Natural killer cell (primary cell): ENCODE data around the gene FAM131C. TPM values are rescaled to one million over a fixed set of nuclear protein-coding genes. Genes with fewer than 3 reads are reported as not detected.
A peak's percentile ranks its signal among the peaks of the same experiment; 100 is the strongest.

Source experiments
- ATAC-seq, 3 donors: fragments of 150-1000 bp in 2 of 3; fragments of 200-7000 bp in 1 of 3; cut with Tn5 transposase; 1 replicate in 1 of 3; 2 replicates in 2 of 3; pipeline ENCODE4 v1.10.0; 2021; ENCODE audit warnings: mild to moderate bottlenecking in 2 of 3, moderate library complexity in 2 of 3
- DNase-seq, 2 donors: peaks; one replicate each; pipeline versions ENCODE4 v3.0.0 to v3.0.0-alpha.2; 2013 to 2021; ENCODE audit warnings: mixed read lengths in 1 of 2
- H3K27ac ChIP-seq: one replicate; pipeline ENCODE4 v1.5.1; 2013; ENCODE audit warnings: mild to moderate bottlenecking, low read length
- H3K27me3 ChIP-seq: one replicate; pipeline ENCODE4 v1.6.1; 2013; ENCODE audit warnings: low read length; ENCODE audit not compliant: control insufficient read depth, insufficient read depth
- H3K36me3 ChIP-seq: one replicate; pipeline ENCODE4 v1.6.1; 2013; ENCODE audit warnings: low read length; ENCODE audit not compliant: control insufficient read depth, insufficient read depth
- H3K4me1 ChIP-seq: one replicate; pipeline ENCODE4 v1.6.1; 2013; ENCODE audit warnings: low read length; ENCODE audit not compliant: control insufficient read depth, insufficient read depth
- H3K4me3 ChIP-seq: one replicate; pipeline ENCODE4 v1.5.1; 2013; ENCODE audit warnings: low read length
- H3K9me3 ChIP-seq: one replicate; pipeline ENCODE4 v1.6.1; 2013; ENCODE audit warnings: low read length; ENCODE audit not compliant: control insufficient read depth, insufficient read depth
- H3K27ac Mint-ChIP-seq, 2 donors: one replicate each; pipeline ENCODE4 v1.8.0; 2022; ENCODE audit warnings: mild to moderate bottlenecking in 2 of 2, mixed read lengths in 2 of 2, moderate library complexity in 1 of 2
- H3K27me3 Mint-ChIP-seq, 2 donors: one replicate each; pipeline ENCODE4 v1.8.0; 2022; ENCODE audit warnings: low read depth in 2 of 2, mixed read lengths in 2 of 2
- H3K36me3 Mint-ChIP-seq: one replicate; pipeline ENCODE4 v1.8.0; 2022; ENCODE audit warnings: mixed read lengths
- H3K4me1 Mint-ChIP-seq, 2 donors: one replicate each; pipeline ENCODE4 v1.8.0; 2022; ENCODE audit warnings: mixed read lengths in 2 of 2
- H3K4me3 Mint-ChIP-seq: one replicate; pipeline ENCODE4 v1.8.0; 2022; ENCODE audit warnings: mild to moderate bottlenecking, moderate library complexity, mixed read lengths
- H3K9me3 Mint-ChIP-seq, 2 donors: one replicate each; pipeline ENCODE4 v1.8.0; 2022; ENCODE audit warnings: mixed read lengths in 2 of 2
- WGBS: methylation state at CpG from one replicate; pipeline ENCODE4 v1.1.7; 2013; ENCODE audit warnings: missing lambda C conversion rate; ENCODE audit not compliant: insufficient coverage; 5-methylcytosine and 5-hydroxymethylcytosine counted together
- intact Hi-C: fragments of 100-400 bp; cut with micrococcal nuclease; formaldehyde crosslinking; loops from one replicate; pipeline ENCODE4 v1.14.2; 2022
- total RNA-seq, 4 donors: library from RNA; stranded (reverse); fragments of 120-200 nt in 1 of 4; gene quantifications; one replicate each; pipeline versions ENCODE4 v1.2.3 to v1.2.4, GENCODE V29; 2013 to 2022
- TF ChIP-seq, protein P1 (sequence below): fragments of 200-600 bp; IDR thresholded peaks from one replicate; pipeline ENCODE4 v1.8.0; 2022; ENCODE audit warnings: antibody characterized with exemption

The FAM131C gene
- total RNA-seq, 3 donors from 2014 or later (not counting 1 experiment from before 2014, with no cell fraction given) = not detected

DNA sequence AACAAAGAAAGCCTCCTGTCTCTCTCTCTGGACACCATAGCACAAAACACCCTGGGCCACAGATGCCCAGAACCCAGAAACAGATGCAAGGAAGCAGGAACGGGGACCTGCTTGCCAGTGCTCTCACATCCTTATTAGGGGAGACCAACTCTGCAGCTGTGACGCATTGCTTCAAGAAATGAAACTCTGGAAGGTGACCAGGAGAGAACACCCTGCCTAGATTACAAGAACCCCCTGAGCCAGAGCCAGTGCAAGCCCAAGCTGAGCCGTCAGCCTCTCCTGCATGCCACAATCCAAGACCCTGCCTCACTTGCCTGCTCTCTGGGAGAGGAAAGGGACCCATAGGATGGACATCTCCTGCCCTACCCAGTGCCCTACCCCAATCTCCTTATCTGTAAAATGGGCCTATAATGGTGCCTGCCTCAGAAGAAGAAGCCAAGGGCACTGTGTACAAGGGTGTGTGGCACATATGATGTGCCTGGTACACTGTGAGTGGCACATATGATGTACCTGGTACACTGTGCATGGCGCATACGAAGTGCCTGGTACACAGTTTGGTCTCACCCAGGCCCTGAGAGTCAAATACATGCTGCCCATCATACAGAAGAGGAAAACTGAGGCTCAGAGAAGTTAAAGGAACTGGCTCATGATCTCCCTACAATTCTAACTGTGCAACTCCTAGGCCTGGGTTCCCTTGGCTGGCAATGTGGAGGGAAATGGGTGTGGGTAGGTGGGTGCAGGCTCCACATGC, 16.8 kb upstream of the FAM131C start:
- no peaks in the 10 kb centered on the region for H3K9me3 ChIP-seq
- TF ChIP-seq, protein P1, sequence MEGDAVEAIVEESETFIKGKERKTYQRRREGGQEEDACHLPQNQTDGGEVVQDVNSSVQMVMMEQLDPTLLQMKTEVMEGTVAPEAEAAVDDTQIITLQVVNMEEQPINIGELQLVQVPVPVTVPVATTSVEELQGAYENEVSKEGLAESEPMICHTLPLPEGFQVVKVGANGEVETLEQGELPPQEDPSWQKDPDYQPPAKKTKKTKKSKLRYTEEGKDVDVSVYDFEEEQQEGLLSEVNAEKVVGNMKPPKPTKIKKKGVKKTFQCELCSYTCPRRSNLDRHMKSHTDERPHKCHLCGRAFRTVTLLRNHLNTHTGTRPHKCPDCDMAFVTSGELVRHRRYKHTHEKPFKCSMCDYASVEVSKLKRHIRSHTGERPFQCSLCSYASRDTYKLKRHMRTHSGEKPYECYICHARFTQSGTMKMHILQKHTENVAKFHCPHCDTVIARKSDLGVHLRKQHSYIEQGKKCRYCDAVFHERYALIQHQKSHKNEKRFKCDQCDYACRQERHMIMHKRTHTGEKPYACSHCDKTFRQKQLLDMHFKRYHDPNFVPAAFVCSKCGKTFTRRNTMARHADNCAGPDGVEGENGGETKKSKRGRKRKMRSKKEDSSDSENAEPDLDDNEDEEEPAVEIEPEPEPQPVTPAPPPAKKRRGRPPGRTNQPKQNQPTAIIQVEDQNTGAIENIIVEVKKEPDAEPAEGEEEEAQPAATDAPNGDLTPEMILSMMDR = no peak
- intact Hi-C loops = no loop called here
- ATAC-seq = no peak
- peaks cover 2% of the 10 kb centered on the region for H3K27me3 ChIP-seq
- no peak for DNase-seq
- H3K9me3 Mint-ChIP-seq = no peaks in the 10 kb centered on the region
- 81% methylated on average over 5 of the region's 5 CpGs for WGBS
- H3K4me3 ChIP-seq = no peak overlapping the region
- no peaks in the 10 kb centered on the region for H3K36me3 ChIP-seq
- no peak overlapping the region for H3K27ac Mint-ChIP-seq
- H3K27me3 Mint-ChIP-seq = peaks cover 3 to 18% of the 10 kb centered on the region in 2 donors
- H3K27ac ChIP-seq = no peak overlapping the region
- no peaks in the 10 kb centered on the region for H3K4me1 ChIP-seq
- no peaks in the 10 kb centered on the region for H3K36me3 Mint-ChIP-seq
- no peak overlapping the region for H3K4me3 Mint-ChIP-seq
- H3K4me1 Mint-ChIP-seq = peaks cover 0 to 18% of the 10 kb centered on the region in 2 donors

DNA sequence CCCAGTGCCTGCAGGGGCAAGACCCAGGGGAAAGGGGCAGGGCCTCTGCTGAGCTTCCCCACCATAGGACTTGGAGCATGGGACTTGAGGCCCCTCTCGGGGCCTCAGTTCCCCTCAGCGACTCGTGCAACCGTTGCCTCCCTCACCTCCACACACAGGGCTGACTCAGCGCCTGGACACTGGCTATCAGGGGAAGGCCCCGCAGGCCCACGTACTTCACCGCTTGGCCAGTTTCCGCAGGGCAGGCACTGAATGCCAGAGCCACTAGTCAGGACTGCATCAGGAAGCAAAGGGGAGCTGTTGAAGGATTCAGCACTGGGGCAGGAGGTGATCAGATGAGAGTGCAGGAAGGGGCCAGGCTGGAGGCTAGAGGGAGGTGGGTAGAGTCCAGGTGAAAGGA, 15.5 kb upstream of the FAM131C start:
- H3K27me3 ChIP-seq = peaks cover 2% of the 10 kb centered on the region
- no peaks in the 10 kb centered on the region for H3K9me3 Mint-ChIP-seq
- H3K4me3 ChIP-seq = no peak overlapping the region
- H3K27ac ChIP-seq = no peak overlapping the region
- peaks cover 0 to 16% of the 10 kb centered on the region in 2 donors for H3K27me3 Mint-ChIP-seq
- DNase-seq = no peak
- no peaks in the 10 kb centered on the region for H3K9me3 ChIP-seq
- H3K36me3 ChIP-seq = no peaks in the 10 kb centered on the region
- no peaks in the 10 kb centered on the region for H3K4me1 ChIP-seq
- H3K4me3 Mint-ChIP-seq = no peak overlapping the region
- H3K27ac Mint-ChIP-seq = no peak overlapping the region
- peaks cover 0 to 14% of the 10 kb centered on the region in 2 donors for H3K4me1 Mint-ChIP-seq
- ATAC-seq = no peak
- TF ChIP-seq, protein P1 = no peak
- intact Hi-C loops = no loop called here
- H3K36me3 Mint-ChIP-seq = no peaks in the 10 kb centered on the region
- 90% methylated on average over 9 of the region's 9 CpGs for WGBS

DNA sequence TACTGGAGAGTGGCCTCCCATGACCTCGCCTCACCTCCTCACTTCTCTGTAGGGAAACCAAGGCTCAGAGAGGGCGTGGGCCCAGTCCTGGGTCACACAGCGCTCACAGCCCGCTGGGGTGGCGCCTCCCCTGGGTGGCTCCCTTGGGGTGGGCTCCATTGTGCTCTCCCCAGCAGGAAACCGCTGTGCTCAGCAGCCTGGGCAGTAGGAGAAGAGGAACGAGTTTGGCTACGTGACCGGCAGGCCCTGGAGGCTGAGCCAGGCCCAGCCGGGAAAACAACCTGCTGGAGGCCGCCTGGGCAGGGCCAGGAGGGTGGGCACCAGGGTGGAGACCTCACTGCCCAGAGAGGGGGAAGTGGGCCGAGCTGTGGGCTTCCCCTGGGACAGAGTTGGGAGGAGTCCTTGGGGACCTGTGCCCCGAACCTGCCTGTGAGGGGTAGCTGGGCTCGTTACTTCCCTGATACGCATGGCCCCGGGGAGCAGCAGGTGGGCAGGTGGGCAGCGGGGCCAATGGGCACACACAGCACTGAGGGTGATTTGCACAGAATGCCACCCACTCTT, 15.0 kb upstream of the FAM131C start:
- intact Hi-C loops = no loop called here
- Histone ChIP-seq H3K36me3 (no peaks in the 10 kb centered on the region), H3K9me3 (no peaks in the 10 kb centered on the region), H3K27ac (no peak overlapping the region), H3K4me3 (no peak overlapping the region), H3K27me3 (peaks cover 2% of the 10 kb centered on the region), H3K4me1 (no peaks in the 10 kb centered on the region)
- Mint-ChIP-seq H3K27me3 (peaks cover 0 to 14% of the 10 kb centered on the region in 2 donors), H3K4me3 (no peak overlapping the region), H3K36me3 (no peaks in the 10 kb centered on the region), H3K4me1 (peaks cover 0 to 11% of the 10 kb centered on the region in 2 donors), H3K27ac (no peak overlapping the region), H3K9me3 (no peaks in the 10 kb centered on the region)
- DNase-seq (no peak), ATAC-seq (peak in 1 of 3 donors; percentile 1)
- 83% methylated on average over 17 of the region's 17 CpGs for WGBS
- TF ChIP-seq, protein P1 = no peak
